HG02798 (cell line): ENCODE measurements around the gene XPOT.
A peak's percentile ranks its signal among the peaks of the same experiment; 100 is the strongest.

Experiments
- ATAC-seq: cut with Tn5 transposase; IDR thresholded peaks from one replicate; pipeline ENCODE4 v1.9.1; 2021; ENCODE audit warnings: mild to moderate bottlenecking; ENCODE audit not compliant: unreplicated experiment, poor library complexity

Gene XPOT

GRCh38 chr12:64413884-64414283 is 9.7 kb downstream of the XPOT start:
- ATAC-seq: no peak

- no peak for ATAC-seq
These were observed 14.0 kb downstream of the XPOT start for GRCh38 chr12:64418209-64418608.

- no peak for ATAC-seq
These were observed 15.5 kb downstream of the XPOT start for GRCh38 chr12:64419696-64420095.

GRCh38 chr12:64427988-64428387 is 23.8 kb downstream of the XPOT start:
- no peak for ATAC-seq

- ATAC-seq: no peak
These were observed 24.8 kb downstream of the XPOT start for GRCh38 chr12:64428956-64429355.

GRCh38 chr12:64430886-64431285 is 26.7 kb downstream of the XPOT start:
- no peak for ATAC-seq

GRCh38 chr12:64431791-64432190 is 27.6 kb downstream of the XPOT start:
- ATAC-seq: no peak

- no peak for ATAC-seq
These were observed 29.7 kb downstream of the XPOT start for GRCh38 chr12:64433915-64434314.

GRCh38 chr12:64440100-64440499 is 35.9 kb downstream of the XPOT start:
- no peak for ATAC-seq

GRCh38 chr12:64445490-64445889 is 41.3 kb downstream of the XPOT start:
- no peak for ATAC-seq

GRCh38 chr12:64446295-64446694 is 42.1 kb downstream of the XPOT start:
- no peak for ATAC-seq

- no peak for ATAC-seq
These were observed 46.0 kb downstream of the XPOT start for GRCh38 chr12:64450057-64450640.

- no peak for ATAC-seq
These were observed 46.7 kb downstream of the XPOT start for GRCh38 chr12:64450711-64451486.

- ATAC-seq: peak; percentile 94
These were observed 47.7 kb downstream of the XPOT start, which contains the start of gene TBK1 for GRCh38 chr12:64451687-64452558. TSS of gene TBK1 (plus strand) at chr12:64452120. CDS start at chr12:64455871, 3,751 bp downstream.

- no peak for ATAC-seq
These were observed 48.6 kb downstream of the XPOT start for GRCh38 chr12:64452559-64453329.

- no peak for ATAC-seq
These were observed 51.3 kb downstream of the XPOT start for GRCh38 chr12:64455506-64455905.

- no peak for ATAC-seq
These were observed 51.9 kb downstream of the XPOT start for GRCh38 chr12:64456119-64456518.

GRCh38 chr12:64457032-64457431 is 52.8 kb downstream of the XPOT start:
- no peak for ATAC-seq

GRCh38 chr12:64457466-64457865 is 53.3 kb downstream of the XPOT start:
- ATAC-seq: no peak

- no peak for ATAC-seq
These were observed 53.7 kb downstream of the XPOT start for GRCh38 chr12:64457923-64458322.
